OCI-LY3 (cell line): ENCODE results near the gene TBRG4.

ENCODE experiments used
- H2AFZ ChIP-seq: fragments of 200-600, 300-600 bp; shearing (Covaris generic); 2 replicates; pipeline ENCODE4 v1.6.0; 2014; ENCODE audit warnings: antibody characterized with exemption, low read depth, low read length
- H3K27ac ChIP-seq: fragments of 200-600, 300-600 bp; sonication (generic); 2 replicates; pipeline ENCODE4 v1.5.1; 2014; ENCODE audit warnings: mild to moderate bottlenecking, low read length, moderate library complexity, mixed read lengths
- H3K27me3 ChIP-seq: fragments of 200-600, 300-600 bp; sonication (generic); 2 replicates; pipeline ENCODE4 v1.6.1; 2014; ENCODE audit warnings: low read depth, low read length, mixed read lengths
- H3K36me3 ChIP-seq: fragments of 200-600, 300-600 bp; sonication (generic); replicated peaks from 2 replicates; pipeline ENCODE3; 2014; ENCODE audit warnings: low read depth, low read length, mixed read lengths
- H3K4me1 ChIP-seq: fragments of 300-600, 200-600 bp; sonication (generic); 2 replicates; pipeline ENCODE4 v1.6.1; 2014; ENCODE audit warnings: low read length, mixed read lengths
- H3K4me2 ChIP-seq: fragments of 200-600, 300-600 bp; sonication (generic); 2 replicates; pipeline ENCODE4 v1.6.1; 2014; ENCODE audit warnings: low read length, mixed read lengths
- H3K4me3 ChIP-seq: fragments of 300-600, 200-600 bp; sonication (generic); 2 replicates; pipeline ENCODE4 v1.5.1; 2014; ENCODE audit warnings: antibody characterized with exemption, mild to moderate bottlenecking, low read length, moderate library complexity
- H3K79me2 ChIP-seq: fragments of 300-600, 200-600 bp; shearing (Covaris generic); 2 replicates; pipeline ENCODE4 v1.6.1; 2014; ENCODE audit warnings: mild to moderate bottlenecking, low read length, mixed read lengths
- H3K9ac ChIP-seq: fragments of 300-600, 200-600 bp; shearing (Covaris generic); 2 replicates; pipeline ENCODE4 v1.6.0; 2014; ENCODE audit warnings: mild to moderate bottlenecking, low read length, moderate library complexity
- H3K9me3 ChIP-seq: fragments of 200-600, 300-600 bp; shearing (Covaris generic); 2 replicates; pipeline ENCODE4 v1.6.1; 2014; ENCODE audit warnings: low read length, mixed read lengths; ENCODE audit not compliant: insufficient read depth
- H4K20me1 ChIP-seq: fragments of 200-600, 300-600 bp; sonication (generic); 2 replicates; pipeline ENCODE4 v1.6.1; 2016; ENCODE audit warnings: low read length, mixed read lengths; ENCODE audit not compliant: insufficient read depth
- CTCF ChIP-seq: fragments of 200-600, 300-600 bp; sonication (generic); IDR thresholded peaks from 2 replicates; pipeline ENCODE4 v1.5.1; 2014; ENCODE audit warnings: antibody characterized with exemption, low read length, low read depth
- EZH2phosphoT487 ChIP-seq: fragments of 200-600 bp; shearing (Covaris generic); IDR thresholded peaks from 2 replicates; pipeline ENCODE4 v1.6.1; 2018; ENCODE audit warnings: antibody characterized with exemption, mixed run types, low read depth

The TBRG4 gene

GRCh38 chr7:45055594-45056219 lies 55.8 kb downstream of the TBRG4 start:
- Histone ChIP-seq H3K9me3 (no peaks in the 10 kb centered on the region), H3K36me3 (no peaks in the 10 kb centered on the region), H3K4me3 (no peak overlapping the region), H3K9ac (no peak overlapping the region), H4K20me1 (peaks cover 18% of the 10 kb centered on the region), H3K79me2 (no peaks in the 10 kb centered on the region), H3K27me3 (no peaks in the 10 kb centered on the region), H3K4me1 (no peaks in the 10 kb centered on the region), H3K27ac (no peak overlapping the region), H3K4me2 (no peak overlapping the region), H2AFZ (no peak overlapping the region)
- TF ChIP-seq CTCF (no peak), EZH2phosphoT487 (no peak)

- H3K36me3 ChIP-seq, result peaks cover 1% of the 10 kb centered on the region
- TF ChIP-seq CTCF, result no peak
- no peak for TF ChIP-seq EZH2phosphoT487
- no peak overlapping the region for H2AFZ ChIP-seq
- peaks cover 15% of the 10 kb centered on the region for H4K20me1 ChIP-seq
- no peaks in the 10 kb centered on the region for H3K4me1 ChIP-seq
- H3K27ac ChIP-seq, result no peak overlapping the region
- no peaks in the 10 kb centered on the region for H3K79me2 ChIP-seq
- H3K27me3 ChIP-seq, result no peaks in the 10 kb centered on the region
- H3K4me3 ChIP-seq, result no peak overlapping the region
- H3K4me2 ChIP-seq, result no peak overlapping the region
- H3K9ac ChIP-seq, result no peak overlapping the region
- no peaks in the 10 kb centered on the region for H3K9me3 ChIP-seq
These were observed 56.5 kb downstream of the TBRG4 start for GRCh38 chr7:45055016-45055415.

GRCh38 chr7:45054442-45054841 lies 57.1 kb downstream of the TBRG4 start:
- TF ChIP-seq CTCF, result no peak
- TF ChIP-seq EZH2phosphoT487, result no peak
- peaks cover 2% of the 10 kb centered on the region for H3K36me3 ChIP-seq

GRCh38 chr7:45053941-45054340 lies 57.6 kb downstream of the TBRG4 start:
- Histone ChIP-seq H3K27ac (no peak overlapping the region), H3K4me3 (no peak overlapping the region), H3K9ac (no peak overlapping the region), H3K9me3 (no peaks in the 10 kb centered on the region), H3K4me1 (no peaks in the 10 kb centered on the region), H4K20me1 (peaks cover 15% of the 10 kb centered on the region), H3K27me3 (no peaks in the 10 kb centered on the region), H2AFZ (no peak overlapping the region), H3K79me2 (no peaks in the 10 kb centered on the region), H3K36me3 (peaks cover 2% of the 10 kb centered on the region), H3K4me2 (no peak overlapping the region)
- TF ChIP-seq EZH2phosphoT487 (no peak), CTCF (no peak)

More at GRCh38 chr7:45054442-45054841, 57.1 kb downstream of the TBRG4 start:
- Histone ChIP-seq H4K20me1 (peaks cover 15% of the 10 kb centered on the region), H3K4me1 (no peaks in the 10 kb centered on the region), H2AFZ (no peak overlapping the region), H3K27me3 (no peaks in the 10 kb centered on the region), H3K4me2 (no peak overlapping the region), H3K27ac (no peak overlapping the region), H3K79me2 (no peaks in the 10 kb centered on the region), H3K9me3 (no peaks in the 10 kb centered on the region), H3K9ac (no peak overlapping the region), H3K4me3 (no peak overlapping the region)
